Lower leg skin (tissue), 3 donors: ENCODE measurements around the gene ZSCAN16.

Experiments used
- CTCF ChIP-seq, 3 donors: fragments of 450-650 bp; IDR thresholded peaks; one replicate each; pipeline ENCODE4 v1.5.1; 2016; ENCODE audit warnings: antibody characterized with exemption in 3 of 3, mild to moderate bottlenecking in 3 of 3, moderate library complexity in 2 of 3
- POLR2A ChIP-seq, 2 donors: fragments of 450-650 bp; IDR thresholded peaks; one replicate each; pipeline ENCODE4 v1.6.1; 2016 to 2017; ENCODE audit warnings: antibody characterized with exemption in 2 of 2, mild to moderate bottlenecking in 1 of 2, moderate library complexity in 1 of 2

- TF ChIP-seq CTCF (IDR thresholded peaks at IDR 0.05) (no peak), POLR2A (IDR thresholded peaks at IDR 0.05) (no peak)
Observed at GRCh38 chr6:28117386-28118050, 6.9 kb upstream of the ZSCAN16 start.
